HG03432 (cell line): ENCODE measurements around the gene SORCS1.
A peak's percentile ranks its signal among the peaks of the same experiment; 100 is the strongest.

Experiments
- ATAC-seq: cut with Tn5 transposase; IDR thresholded peaks from one replicate; pipeline ENCODE4 v1.9.1; 2021; ENCODE audit warnings: mild to moderate bottlenecking, moderate library complexity; ENCODE audit not compliant: unreplicated experiment

SORCS1 gene

GRCh38 chr10:106826716-106827115 lies 337.8 kb downstream of the SORCS1 start:
- no peak for ATAC-seq

- ATAC-seq, result no peak
Observed at GRCh38 chr10:106825576-106826364, 338.7 kb downstream of the SORCS1 start.

GRCh38 chr10:106820579-106820978 lies 343.9 kb downstream of the SORCS1 start:
- ATAC-seq, result no peak

- no peak for ATAC-seq
Observed at GRCh38 chr10:106819490-106819889, 345.0 kb downstream of the SORCS1 start.

GRCh38 chr10:106816318-106817085 lies 348.0 kb downstream of the SORCS1 start:
- ATAC-seq, result no peak

GRCh38 chr10:106815427-106816043 lies 349.0 kb downstream of the SORCS1 start:
- ATAC-seq, result peak; percentile 47

GRCh38 chr10:106804992-106805582 lies 359.4 kb downstream of the SORCS1 start:
- ATAC-seq, result no peak

GRCh38 chr10:106802949-106803348 lies 361.6 kb downstream of the SORCS1 start:
- ATAC-seq, result no peak

GRCh38 chr10:106799776-106800175 lies 364.7 kb downstream of the SORCS1 start:
- ATAC-seq, result no peak

- ATAC-seq, result peak; percentile 96
Observed at GRCh38 chr10:106795619-106796018, 368.9 kb downstream of the SORCS1 start.

- no peak for ATAC-seq
Observed at GRCh38 chr10:106793617-106794016, 370.9 kb downstream of the SORCS1 start.

GRCh38 chr10:106789623-106790022 lies 374.9 kb downstream of the SORCS1 start:
- ATAC-seq, result no peak

- ATAC-seq, result no peak
Observed at GRCh38 chr10:106788982-106789381, 375.5 kb downstream of the SORCS1 start.

- no peak for ATAC-seq
Observed at GRCh38 chr10:106785528-106785927, 379.0 kb downstream of the SORCS1 start.

GRCh38 chr10:106780632-106781031 lies 383.9 kb downstream of the SORCS1 start:
- ATAC-seq, result no peak

- ATAC-seq, result no peak
Observed at GRCh38 chr10:106777841-106778240, 386.7 kb downstream of the SORCS1 start.

GRCh38 chr10:106775127-106775526 lies 389.4 kb downstream of the SORCS1 start:
- ATAC-seq, result no peak

GRCh38 chr10:106772957-106773356 lies 391.5 kb downstream of the SORCS1 start:
- ATAC-seq, result no peak

- no peak for ATAC-seq
Observed at GRCh38 chr10:106771154-106771553, 393.4 kb downstream of the SORCS1 start.

GRCh38 chr10:106768204-106768603 lies 396.3 kb downstream of the SORCS1 start:
- no peak for ATAC-seq

- ATAC-seq, result no peak
Observed at GRCh38 chr10:106765928-106766327, 398.6 kb downstream of the SORCS1 start.
